Panc1 (cell line): ENCODE data around the gene CHST11. TPM values are rescaled to one million over a fixed set of nuclear protein-coding genes. Genes with fewer than 3 reads are reported as not detected.

Experiments used
- ATAC-seq: fragments of 200-7000 bp; cut with Tn5 transposase; 2 replicates; pipeline ENCODE4 v1.9.1; 2020; ENCODE audit warnings: mild to moderate bottlenecking, moderate library complexity
- BruUV-seq: library from RNA; stranded (reverse); fragments of 400-500 nt; replicated peaks from 2 replicates; lab custom pipeline; 2021; lab: Mats Ljungman, UMichigan
- CTCF ChIA-PET: fragments of 300-600 bp; sonication (Branson Sonifier 250); formaldehyde crosslinking; loops from one replicate; lab custom pipeline; 2022; ENCODE audit warnings: antibody characterized with exemption; lab: Charles Lee
- POLR2A ChIA-PET: fragments of 300-600 bp; sonication (Branson Sonifier 250); formaldehyde crosslinking; loops from one replicate; lab custom pipeline; 2022; ENCODE audit warnings: antibody characterized with exemption; lab: Charles Lee
- DNase-seq: peaks from one replicate; pipeline ENCODE4 v3.0.0-alpha.2; 2010; ENCODE audit warnings: low read depth, low spot score
- H3K27ac ChIP-seq: 2 replicates; pipeline ENCODE4 v1.5.1; 2011; ENCODE audit warnings: mild to moderate bottlenecking, low read length, inconsistent platforms
- H3K27me3 ChIP-seq: fragments of 200-500 bp; sonication (Bioruptor generic); 2 replicates; pipeline ENCODE4 v1.6.0; 2014; ENCODE audit warnings: low read length, inconsistent platforms; ENCODE audit not compliant: control insufficient read depth, insufficient read depth
- H3K36me3 ChIP-seq: fragments of 200-500 bp; sonication (Bioruptor generic); 2 replicates; pipeline ENCODE4 v1.5.1; 2014; ENCODE audit warnings: inconsistent platforms, mild to moderate bottlenecking, low read length, moderate library complexity; ENCODE audit not compliant: control insufficient read depth, insufficient read depth
- H3K4me1 ChIP-seq: 2 replicates; pipeline ENCODE4 v1.5.1; 2011; ENCODE audit warnings: inconsistent platforms, mild to moderate bottlenecking, low read length, moderate library complexity; ENCODE audit not compliant: control insufficient read depth, insufficient read depth
- H3K4me3 ChIP-seq, 2 experiments: 2 replicates each; pipeline ENCODE4 v1.5.1; 2011 to 2012; ENCODE audit warnings: low read depth in 2 of 2, low read length in 2 of 2, mild to moderate bottlenecking in 2 of 2, inconsistent platforms in 1 of 2, moderate library complexity in 1 of 2
- H3K9me3 ChIP-seq: fragments of 200-500 bp; sonication (Bioruptor generic); 2 replicates; pipeline ENCODE4 v1.5.1; 2014; ENCODE audit warnings: low read depth, mild to moderate bottlenecking, inconsistent platforms, low read length, moderate library complexity; ENCODE audit not compliant: control insufficient read depth, insufficient read depth
- CTCF ChIP-seq: fragments of 450-650 bp; IDR thresholded peaks from 2 replicates; pipeline ENCODE4 v1.5.1; 2017; ENCODE audit warnings: mild to moderate bottlenecking
- POLR2AphosphoS5 ChIP-seq: IDR thresholded peaks from 2 replicates; pipeline ENCODE4 v1.6.1; 2012; ENCODE audit warnings: mild to moderate bottlenecking, low read depth, low read length, moderate library complexity
- REST ChIP-seq, 2 experiments: IDR thresholded peaks; 2 replicates each; pipeline ENCODE4 v1.6.1; 2011 to 2012; ENCODE audit warnings: low read depth in 2 of 2, control low read depth in 1 of 2, low read length in 1 of 2, mild to moderate bottlenecking in 1 of 2, moderate library complexity in 1 of 2; ENCODE audit not compliant: insufficient read depth in 1 of 2
- SIN3A ChIP-seq: IDR thresholded peaks from 2 replicates; pipeline ENCODE4 v1.6.1; 2012; ENCODE audit warnings: low read depth, mild to moderate bottlenecking, low read length, moderate library complexity, borderline replicate concordance; ENCODE audit not compliant: insufficient read depth
- TCF7L2 ChIP-seq: IDR thresholded peaks from 2 replicates; pipeline ENCODE4 v1.6.1; 2011; ENCODE audit warnings: mild to moderate bottlenecking, low read depth, low read length, inconsistent platforms
- in situ Hi-C: cut with HindIII; loops from 2 replicates; pipeline ENCODE4 v1.10.0; 2016; ENCODE audit warnings: low sequenced_read_pairs, low pct_unique_long_range_greater_than_20kb
- intact Hi-C: fragments of 100-400 bp; cut with micrococcal nuclease; formaldehyde crosslinking; loops from one replicate; pipeline ENCODE4 v1.10.0; 2022; ENCODE audit not compliant: unreplicated experiment
- total RNA-seq: library from RNA; stranded (reverse); gene quantifications from one replicate; pipeline ENCODE4 v1.2.1, GENCODE V29; 2021; ENCODE audit not compliant: unreplicated experiment

CHST11 gene
- total RNA-seq, 1 experiment from 2014 or later, result 11.4 TPM

- BruUV-seq, result no TSS peak
- Histone ChIP-seq H3K27ac (no peak overlapping the region), H3K36me3 (no peaks in the 10 kb centered on the region), H3K27me3 (no peaks in the 10 kb centered on the region), H3K4me1 (no peaks in the 10 kb centered on the region), H3K9me3 (no peaks in the 10 kb centered on the region), H3K4me3 (no peak overlapping the region)
- ChIA-PET POLR2A (no interaction called here), CTCF (no interaction called here)
- intact Hi-C loops, result no loop called here
- in situ Hi-C loops, result no loop called here
- DNase-seq, result no peak
- TF ChIP-seq CTCF, result no peak
- peak; percentile 57; the same call in 1 of the 2 replicates for ATAC-seq
Measured at GRCh38 chr12:104703372-104703771, 246.6 kb downstream of the CHST11 start.

- ATAC-seq (no peak), DNase-seq (no peak)
- no peaks in the 10 kb centered on the region for H3K9me3 ChIP-seq
- no peak overlapping the region for H3K27ac ChIP-seq
- H3K4me1 ChIP-seq, result no peaks in the 10 kb centered on the region
- TF ChIP-seq REST (IDR thresholded peaks at IDR 0.05; ENCODE audit: insufficient read depth in 1 of 2, low read depth in 2 of 2, low read length in 1 of 2), result no peak
- no peak for TF ChIP-seq CTCF
- TF ChIP-seq SIN3A, result no peak
- TF ChIP-seq POLR2AphosphoS5, result no peak
- TF ChIP-seq TCF7L2, result no peak
- no peak overlapping the region for H3K4me3 ChIP-seq
- ChIA-PET CTCF (no interaction called here), POLR2A (no interaction called here)
- in situ Hi-C loops (no loop called here), intact Hi-C loops (no loop called here)
- H3K27me3 ChIP-seq, result no peaks in the 10 kb centered on the region
- BruUV-seq, result no TSS peak
- no peaks in the 10 kb centered on the region for H3K36me3 ChIP-seq
Measured at GRCh38 chr12:104704224-104704779, 247.6 kb downstream of the CHST11 start.

GRCh38 chr12:104707194-104707593 lies 250.4 kb downstream of the CHST11 start:
- intact Hi-C loops, result no loop called here
- no peak for DNase-seq
- Histone ChIP-seq H3K4me3 (no peak overlapping the region), H3K9me3 (no peaks in the 10 kb centered on the region), H3K4me1 (no peaks in the 10 kb centered on the region), H3K27ac (no peak overlapping the region), H3K27me3 (no peaks in the 10 kb centered on the region), H3K36me3 (no peaks in the 10 kb centered on the region)
- CTCF ChIA-PET, result no interaction called here
- in situ Hi-C loops, result no loop called here
- TF ChIP-seq SIN3A, result no peak
- no peak for TF ChIP-seq TCF7L2
- no peak for TF ChIP-seq POLR2AphosphoS5
- TF ChIP-seq REST (IDR thresholded peaks at IDR 0.05; ENCODE audit: insufficient read depth in 1 of 2, low read depth in 2 of 2, low read length in 1 of 2), result no peak
- no peak for TF ChIP-seq CTCF
- POLR2A ChIA-PET, result no interaction called here
- BruUV-seq, result no TSS peak
- no peak for ATAC-seq
